Activated B cell treated with CpG ODN at 0.5 μM for 24 hours (primary cell): ENCODE data around the gene CAMK2G. TPM values are rescaled to one million over a fixed set of nuclear protein-coding genes. Genes with fewer than 3 reads are reported as not detected.
A peak's percentile ranks its signal among the peaks of the same experiment; 100 is the strongest.

Source experiments
- ATAC-seq: fragments of 200-7000 bp; cut with Tn5 transposase; one replicate; pipeline ENCODE4 v1.10.0; 2021; ENCODE audit warnings: low read depth, mild to moderate bottlenecking, moderate library complexity
- CTCF ChIA-PET: fragments of 350-600 bp; sonication (Branson Sonifier 250); formaldehyde crosslinking; loops from one replicate; lab custom pipeline; 2021; ENCODE audit warnings: antibody characterized with exemption; lab: Charles Lee
- POLR2A ChIA-PET: fragments of 350-600 bp; sonication (Branson Sonifier 250); formaldehyde crosslinking; loops from one replicate; lab custom pipeline; 2021; ENCODE audit warnings: antibody characterized with exemption; lab: Charles Lee
- DNase-seq: peaks from one replicate; pipeline ENCODE4 v3.0.0; 2022
- H3K27ac Mint-ChIP-seq: one replicate; pipeline ENCODE4 v1.8.0; 2020; ENCODE audit warnings: mixed read lengths
- H3K27me3 Mint-ChIP-seq: one replicate; pipeline ENCODE4 v1.8.0; 2021; ENCODE audit warnings: mixed read lengths
- H3K36me3 Mint-ChIP-seq: one replicate; pipeline ENCODE4 v1.8.0; 2021; ENCODE audit warnings: low read depth, mixed read lengths
- H3K4me1 Mint-ChIP-seq: one replicate; pipeline ENCODE4 v1.8.0; 2021; ENCODE audit warnings: mixed read lengths
- H3K4me3 Mint-ChIP-seq: one replicate; pipeline ENCODE4 v1.8.0; 2020; ENCODE audit warnings: mild to moderate bottlenecking, mixed read lengths
- H3K9me3 Mint-ChIP-seq: one replicate; pipeline ENCODE4 v1.8.0; 2020; ENCODE audit warnings: mixed read lengths
- intact Hi-C: fragments of 100-400 bp; cut with micrococcal nuclease; formaldehyde crosslinking; loops from one replicate; pipeline ENCODE4 v1.15.1; 2024
- total RNA-seq: library from RNA; stranded (reverse); gene quantifications from 2 replicates; pipeline ENCODE4 v1.2.3, GENCODE V29; 2022
- TF ChIP-seq, protein P1 (sequence below): fragments of 200-600 bp; IDR thresholded peaks from one replicate; pipeline ENCODE4 v1.8.0; 2022; ENCODE audit warnings: antibody characterized with exemption, mild to moderate bottlenecking

CAMK2G gene
- total RNA-seq, 1 donor from 2014 or later: 19.9 TPM

DNA sequence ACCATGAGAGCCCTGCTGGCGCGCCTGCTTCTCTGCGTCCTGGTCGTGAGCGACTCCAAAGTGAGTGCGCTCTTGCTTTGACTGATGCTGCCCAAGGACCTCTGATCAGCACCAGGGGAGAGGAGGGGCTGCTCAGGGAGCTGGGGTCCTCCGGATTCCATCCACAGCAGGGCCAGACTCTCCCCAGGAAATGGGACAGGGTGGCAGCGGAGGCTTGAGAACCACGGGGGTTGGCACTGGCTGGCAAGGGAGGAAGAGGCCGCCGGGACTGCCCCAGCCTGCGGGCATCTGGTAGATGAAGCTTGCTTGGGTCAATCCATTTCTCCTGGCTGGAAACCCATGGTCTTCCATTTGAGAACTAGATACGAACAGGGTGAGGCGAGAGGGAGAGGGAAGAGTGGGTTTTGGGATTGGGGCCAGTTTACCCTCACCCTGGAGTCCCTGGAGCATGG lies 37.2 kb upstream of the CAMK2G start:
- H3K4me1 Mint-ChIP-seq: peaks cover 39% of the 10 kb centered on the region
- TF ChIP-seq, protein P1, sequence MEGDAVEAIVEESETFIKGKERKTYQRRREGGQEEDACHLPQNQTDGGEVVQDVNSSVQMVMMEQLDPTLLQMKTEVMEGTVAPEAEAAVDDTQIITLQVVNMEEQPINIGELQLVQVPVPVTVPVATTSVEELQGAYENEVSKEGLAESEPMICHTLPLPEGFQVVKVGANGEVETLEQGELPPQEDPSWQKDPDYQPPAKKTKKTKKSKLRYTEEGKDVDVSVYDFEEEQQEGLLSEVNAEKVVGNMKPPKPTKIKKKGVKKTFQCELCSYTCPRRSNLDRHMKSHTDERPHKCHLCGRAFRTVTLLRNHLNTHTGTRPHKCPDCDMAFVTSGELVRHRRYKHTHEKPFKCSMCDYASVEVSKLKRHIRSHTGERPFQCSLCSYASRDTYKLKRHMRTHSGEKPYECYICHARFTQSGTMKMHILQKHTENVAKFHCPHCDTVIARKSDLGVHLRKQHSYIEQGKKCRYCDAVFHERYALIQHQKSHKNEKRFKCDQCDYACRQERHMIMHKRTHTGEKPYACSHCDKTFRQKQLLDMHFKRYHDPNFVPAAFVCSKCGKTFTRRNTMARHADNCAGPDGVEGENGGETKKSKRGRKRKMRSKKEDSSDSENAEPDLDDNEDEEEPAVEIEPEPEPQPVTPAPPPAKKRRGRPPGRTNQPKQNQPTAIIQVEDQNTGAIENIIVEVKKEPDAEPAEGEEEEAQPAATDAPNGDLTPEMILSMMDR: no peak
- no peak overlapping the region for H3K27ac Mint-ChIP-seq
- intact Hi-C loops: loop anchor here (1.0 to 2.0 kb wide), 2 partner anchors 9 to 13 kb away; no protein-coding TSS in a partner anchor
- H3K4me3 Mint-ChIP-seq: peak overlapping the region; percentile 90
- H3K27me3 Mint-ChIP-seq: peaks cover 34% of the 10 kb centered on the region
- ChIA-PET POLR2A (interaction anchor here (0.9 kb wide), 1 partner anchor 10 kb away, joined by 5 read pairs; no protein-coding TSS in a partner anchor), CTCF (interaction anchor here (0.6 to 1.9 kb wide), 2 partner anchors 21 to 25 kb away, joined by 5 to 7 read pairs; no protein-coding TSS in a partner anchor)
- no peaks in the 10 kb centered on the region for H3K36me3 Mint-ChIP-seq
- DNase-seq (no peak), ATAC-seq (no peak)
- H3K9me3 Mint-ChIP-seq: no peaks in the 10 kb centered on the region

DNA sequence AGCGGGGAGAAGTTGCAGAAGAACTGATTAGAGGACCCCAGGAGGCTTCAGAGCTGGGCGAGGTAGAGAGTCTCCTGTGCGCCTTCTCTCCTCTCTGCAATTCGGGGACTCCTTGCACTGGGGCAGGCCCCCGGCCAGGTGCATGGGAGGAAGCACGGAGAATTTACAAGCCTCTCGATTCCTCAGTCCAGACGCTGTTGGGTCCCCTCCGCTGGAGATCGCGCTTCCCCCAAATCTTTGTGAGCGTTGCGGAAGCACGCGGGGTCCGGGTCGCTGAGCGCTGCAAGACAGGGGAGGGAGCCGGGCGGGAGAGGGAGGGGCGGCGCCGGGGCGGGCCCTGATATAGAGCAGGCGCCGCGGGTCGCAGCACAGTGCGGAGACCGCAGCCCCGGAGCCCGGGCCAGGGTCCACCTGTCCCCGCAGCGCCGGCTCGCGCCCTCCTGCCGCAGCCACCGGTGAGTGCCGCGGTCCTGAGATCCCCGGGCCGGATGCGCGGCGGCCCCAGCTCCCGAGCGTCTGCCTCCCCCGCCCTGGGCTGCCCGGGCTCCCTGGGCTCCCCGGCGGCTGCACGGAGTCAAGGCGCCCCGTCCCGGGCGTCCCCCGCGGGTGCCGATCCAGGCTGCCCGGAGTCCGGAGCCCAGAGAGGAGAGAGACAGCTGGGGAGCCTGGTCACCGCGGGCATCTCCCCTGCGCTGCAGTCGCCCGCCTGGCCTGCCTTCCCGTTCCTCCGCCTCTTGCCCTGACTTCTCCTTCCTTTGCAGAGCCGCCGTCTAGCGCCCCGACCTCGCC lies 36.6 kb upstream of the CAMK2G start, which contains the start of gene PLAU:
TSS of gene PLAU (plus strand) at position 369 of the 789 bp plus-strand sequence. CDS start 424 bp downstream, outside the sequence.
- intact Hi-C loops: loop anchor here (1.0 to 2.0 kb wide), 2 partner anchors 9 to 14 kb away; no protein-coding TSS in a partner anchor
- ChIA-PET POLR2A (interaction anchor here (0.7 kb wide), 1 partner anchor 138 kb away, joined by 3 read pairs; no protein-coding TSS in a partner anchor), CTCF (interaction anchor here (1.9 kb wide), 1 partner anchor 25 kb away, joined by 5 read pairs; no protein-coding TSS in a partner anchor)
- TF ChIP-seq, protein P1: no peak
- ATAC-seq (peak; percentile 53), DNase-seq (peak; percentile 40)
- Mint-ChIP-seq H3K27ac (no peak within 1 kb of the TSS), H3K4me1 (peaks cover 36% of the 10 kb centered on the region), H3K9me3 (no peaks in the 10 kb centered on the region), H3K4me3 (peak within 1 kb of the TSS; percentile 90), H3K27me3 (peaks cover 34% of the 10 kb centered on the region), H3K36me3 (no peaks in the 10 kb centered on the region)

DNA sequence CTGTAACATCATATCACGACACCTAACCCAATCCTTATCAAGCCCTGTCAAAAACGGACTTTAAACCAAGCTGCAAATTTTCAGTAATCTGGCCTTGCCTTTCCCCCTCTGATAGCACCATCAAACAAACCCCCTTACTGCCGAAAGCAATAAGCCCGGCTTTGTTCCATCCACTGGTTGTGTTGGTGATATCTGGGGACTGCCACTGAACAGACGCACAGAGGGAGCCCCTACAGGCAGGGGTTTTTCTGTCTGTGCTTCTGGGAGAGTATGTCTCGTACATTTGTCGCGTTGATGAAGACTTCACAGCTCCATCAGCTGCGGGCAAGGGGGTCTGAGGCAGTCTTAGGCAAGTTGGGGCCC lies 36.0 kb upstream of the CAMK2G start:
- CTCF ChIA-PET: interaction anchor here (1.9 kb wide), 1 partner anchor 24 kb away, joined by 5 read pairs; no protein-coding TSS in a partner anchor
- Mint-ChIP-seq H3K9me3 (no peaks in the 10 kb centered on the region), H3K27me3 (peaks cover 35% of the 10 kb centered on the region), H3K27ac (no peak overlapping the region), H3K4me1 (peaks cover 36% of the 10 kb centered on the region), H3K36me3 (no peaks in the 10 kb centered on the region), H3K4me3 (peak overlapping the region; percentile 84)
- ATAC-seq (peak; percentile 36), DNase-seq (no peak)
- POLR2A ChIA-PET: interaction anchor here (0.7 kb wide), 1 partner anchor 137 kb away, joined by 3 read pairs; no protein-coding TSS in a partner anchor
- intact Hi-C loops: loop anchor here (2.0 kb wide), 1 partner anchor 14 kb away; no protein-coding TSS in a partner anchor
- TF ChIP-seq, protein P1: no peak

DNA sequence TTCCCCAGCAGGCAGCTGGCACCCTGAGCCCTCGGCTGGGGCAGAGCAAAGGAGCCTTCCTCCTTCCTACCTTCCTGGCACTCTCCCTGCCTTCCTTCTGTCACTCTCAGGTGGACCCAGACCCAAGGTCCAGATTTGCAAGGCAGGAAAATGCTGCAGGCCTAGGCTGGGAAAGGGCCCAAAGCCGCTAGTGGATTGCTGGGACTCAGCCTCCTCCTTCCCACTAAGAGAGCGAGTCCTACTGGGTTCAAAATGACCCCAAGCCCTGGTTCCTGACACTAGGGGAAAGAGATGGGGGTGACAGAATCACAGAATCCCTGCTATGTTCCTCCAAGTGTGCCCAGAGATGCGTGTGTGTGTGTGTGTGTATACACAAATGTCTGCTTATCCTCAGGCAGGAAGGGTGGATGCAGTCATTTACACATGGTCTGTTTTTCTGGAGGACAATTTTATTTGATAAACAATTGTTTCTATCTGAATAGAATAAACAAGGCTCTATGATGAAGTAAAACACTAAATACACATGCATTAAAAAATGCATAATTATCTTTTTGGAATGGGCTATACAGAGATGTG lies 35.3 kb upstream of the CAMK2G start:
- POLR2A ChIA-PET: interaction anchor here (1.2 kb wide), 1 partner anchor 35 kb away, joined by 3 read pairs; no protein-coding TSS in a partner anchor
- DNase-seq (no peak), ATAC-seq (no peak)
- Mint-ChIP-seq H3K36me3 (no peaks in the 10 kb centered on the region), H3K4me1 (peaks cover 36% of the 10 kb centered on the region), H3K27me3 (peaks cover 38% of the 10 kb centered on the region), H3K27ac (no peak overlapping the region), H3K9me3 (no peaks in the 10 kb centered on the region), H3K4me3 (no peak overlapping the region)
- intact Hi-C loops: loop anchor here (2.0 kb wide), 1 partner anchor 15 kb away; no protein-coding TSS in a partner anchor
- TF ChIP-seq, protein P1: no peak
- CTCF ChIA-PET: interaction anchor here (0.9 to 1.8 kb wide), 2 partner anchors 20 to 31 kb away, joined by 3 to 8 read pairs; no protein-coding TSS in a partner anchor
